K562 (cell line): ENCODE data around the gene TRIAP1. TPM values are rescaled to one million over a fixed set of nuclear protein-coding genes. Genes with fewer than 3 reads are reported as not detected.
A peak's percentile ranks its signal among the peaks of the same experiment; 100 is the strongest.

Experiments
- ATAC-seq: fragments of 200-7000 bp; cut with Tn5 transposase; 3 replicates; pipeline ENCODE4 v1.9.1; 2020; ENCODE audit warnings: moderate library complexity
- BruUV-seq: library from RNA; stranded (reverse); fragments of 400-500 nt; replicated peaks from 2 replicates; lab custom pipeline; 2021; lab: Mats Ljungman, UMichigan
- CTCF ChIA-PET: fragments of 300-600 bp; formaldehyde crosslinking; extraction: SDS; loops from one replicate; lab custom pipeline; 2021; ENCODE audit warnings: low intra/inter-chr PET ratio; lab: Yijun Ruan, JAX
- POLR2A ChIA-PET: fragments of 300-600, 350-650 bp; sonication (Branson Sonifier 250); formaldehyde crosslinking; extraction: SDS; loops from one replicate; lab custom pipeline; 2021; ENCODE audit warnings: antibody characterized with exemption, inconsistent platforms; lab: Yijun Ruan, JAX
- DNase-seq, 4 experiments: peaks; one replicate each; pipeline versions ENCODE4 v3.0.0 to v3.0.0-alpha.2; 2011 to 2018; ENCODE audit warnings: low spot score in 3 of 4, mixed read lengths in 3 of 4; ENCODE audit errors: extremely low read depth in 1 of 4
- FAIRE-seq: peaks from 2 replicates; lab custom pipeline; 2011; peaks lifted over from hg19 to GRCh38; lab: Jason Lieb, UNC
- H2AFZ ChIP-seq: 2 replicates; pipeline ENCODE4 v1.6.0; 2011; ENCODE audit warnings: low read depth, low read length, control low read depth, inconsistent platforms
- H3K27ac ChIP-seq: fragments of 200-600 bp; 3 replicates; pipeline ENCODE4 v1.8.0; 2011; ENCODE audit warnings: low read depth, mild to moderate bottlenecking, control low read depth, inconsistent platforms, low read length, moderate library complexity, mixed read lengths; ENCODE audit errors: extremely low read depth
- H3K27me3 ChIP-seq, 2 experiments: fragments of 300-600 bp in 1 of 2; 2 replicates in 1 of 2; 3 replicates in 1 of 2; pipeline versions ENCODE4 v1.6.0 to v1.8.0; 2011; ENCODE audit warnings: inconsistent platforms in 2 of 2, low read length in 2 of 2, mild to moderate bottlenecking in 1 of 2, mixed read lengths in 1 of 2, moderate library complexity in 1 of 2; ENCODE audit not compliant: control insufficient read depth in 2 of 2, insufficient read depth in 2 of 2
- H3K36me3 ChIP-seq: fragments of 300-600 bp; 3 replicates; pipeline ENCODE4 v1.8.0; 2011; ENCODE audit warnings: mild to moderate bottlenecking, low read length, inconsistent platforms; ENCODE audit not compliant: control insufficient read depth, insufficient read depth
- H3K4me1 ChIP-seq, 2 experiments: fragments of 200-600 bp in 1 of 2; replicated peaks in 1 of 2; 2 replicates in 1 of 2; 3 replicates in 1 of 2; pipeline versions ENCODE4 v1.5.1 to v1.8.0; 2011; ENCODE audit warnings: inconsistent platforms in 2 of 2, low read length in 2 of 2, mild to moderate bottlenecking in 1 of 2, mixed read lengths in 1 of 2, moderate library complexity in 1 of 2; ENCODE audit not compliant: control insufficient read depth in 2 of 2, insufficient read depth in 2 of 2
- H3K4me2 ChIP-seq: 2 replicates; pipeline ENCODE4 v1.6.1; 2011; ENCODE audit warnings: low read length, control low read depth, inconsistent platforms, mixed read lengths; ENCODE audit not compliant: insufficient read depth
- H3K4me3 ChIP-seq: fragments of 200-600 bp; sonication (generic), shearing (Covaris generic); 2 replicates; pipeline ENCODE4 v1.5.1; 2016; ENCODE audit warnings: control low read depth, inconsistent platforms
- H3K79me2 ChIP-seq: fragments of 200-600 bp; 3 replicates; pipeline ENCODE4 v1.8.0; 2011; ENCODE audit warnings: low read length, inconsistent platforms; ENCODE audit not compliant: control insufficient read depth, insufficient read depth
- H3K9ac ChIP-seq, 2 experiments: 2 replicates each; pipeline versions ENCODE4 v1.6.0 to v1.6.1; 2011; ENCODE audit warnings: low read depth in 2 of 2, low read length in 2 of 2, control low read depth in 1 of 2, inconsistent platforms in 1 of 2, mild to moderate bottlenecking in 1 of 2, mixed read lengths in 1 of 2; ENCODE audit not compliant: insufficient read depth in 1 of 2
- H3K9me1 ChIP-seq: one replicate; pipeline ENCODE4 v1.6.0; 2011; ENCODE audit warnings: inconsistent platforms, mild to moderate bottlenecking, low read length, moderate library complexity; ENCODE audit not compliant: control insufficient read depth, insufficient read depth
- H3K9me3 ChIP-seq: replicated peaks from 2 replicates; pipeline ENCODE4 v1.5.1; 2011; ENCODE audit warnings: low read depth, low read length, inconsistent platforms; ENCODE audit not compliant: control insufficient read depth, insufficient read depth
- H4K20me1 ChIP-seq: replicated peaks from 2 replicates; pipeline ENCODE4 v1.6.1; 2011; ENCODE audit warnings: low read length, inconsistent platforms, mixed read lengths; ENCODE audit not compliant: control insufficient read depth, insufficient read depth
- BCL6 ChIP-seq: fragments of 250-450 bp; sonication (Bioruptor Pico); IDR thresholded peaks from 2 replicates; pipeline ENCODE4 v1.4.0; 2020
- GATA2 ChIP-seq: sonication (generic); formaldehyde crosslinking; IDR thresholded peaks from 2 replicates; pipeline ENCODE4 v1.4.0; 2020; ENCODE audit warnings: mild to moderate bottlenecking, missing genetic modification reagents
- HDAC3 ChIP-seq: fragments of 450-650 bp; IDR thresholded peaks from 2 replicates; pipeline ENCODE4 v1.6.1; 2018; ENCODE audit warnings: borderline replicate concordance, mild to moderate bottlenecking, moderate library complexity; ENCODE audit not compliant: partially characterized antibody
- IFI16 ChIP-seq: fragments of 250-450 bp; sonication (Bioruptor Pico); IDR thresholded peaks from 2 replicates; pipeline ENCODE4 v2.1.2; 2022; ENCODE audit warnings: mild to moderate bottlenecking, inconsistent platforms
- KLF10 ChIP-seq: fragments of 250-450 bp; sonication (Bioruptor Pico); IDR thresholded peaks from 2 replicates; pipeline ENCODE4 v1.6.1; 2021; ENCODE audit warnings: matching md5 sums
- KLF6 ChIP-seq: fragments of 250-450 bp; sonication (Bioruptor Pico); IDR thresholded peaks from 2 replicates; pipeline ENCODE4 v1.4.0; 2020; ENCODE audit warnings: mild to moderate bottlenecking, moderate library complexity, borderline replicate concordance
- MGA ChIP-seq: fragments of 450-650 bp; IDR thresholded peaks from 2 replicates; pipeline ENCODE4 v1.6.1; 2016; ENCODE audit warnings: mild to moderate bottlenecking, moderate library complexity
- MXI1 ChIP-seq: IDR thresholded peaks from 2 replicates; pipeline ENCODE4 v1.6.1; 2011; ENCODE audit warnings: low read depth, mild to moderate bottlenecking, improper control_type of control experiment, low read length
- PHB ChIP-seq: fragments of 250-450 bp; sonication (Bioruptor Pico); IDR thresholded peaks from 2 replicates; pipeline ENCODE4 v1.5.0; 2021
- ZBTB17 ChIP-seq: fragments of 450-650 bp; formaldehyde crosslinking; IDR thresholded peaks from 2 replicates; pipeline ENCODE4 v1.4.0; 2020; ENCODE audit warnings: mild to moderate bottlenecking
- ZFP1 ChIP-seq: fragments of 450-650 bp; formaldehyde crosslinking; IDR thresholded peaks from 2 replicates; pipeline ENCODE4 v1.4.0; 2020; ENCODE audit warnings: mild to moderate bottlenecking, mixed read lengths
- ZFP30 ChIP-seq: fragments of 250-450 bp; sonication (Bioruptor Pico); IDR thresholded peaks from 2 replicates; pipeline ENCODE4 v1.8.0; 2022; ENCODE audit warnings: moderate library complexity, mild to moderate bottlenecking, inconsistent platforms, borderline replicate concordance
- ZNF23 ChIP-seq: fragments of 250-450 bp; sonication (Bioruptor Pico); IDR thresholded peaks from 2 replicates; pipeline ENCODE4 v1.4.0; 2020; ENCODE audit warnings: mild to moderate bottlenecking
- ZNF41 ChIP-seq: fragments of 250-450 bp; sonication (Bioruptor Pico); conservative IDR thresholded peaks from 2 replicates; pipeline ENCODE4 v1.4.0; 2020; ENCODE audit warnings: mild to moderate bottlenecking
- WGBS: fragments of 100-300 bp; shearing (Covaris generic); methylation state at CpG from one replicate; pipeline ENCODE4 v1.1.6; 2016; ENCODE audit warnings: low coverage, mixed read lengths; ENCODE audit not compliant: insufficient coverage; ENCODE audit errors: missing lambda C conversion rate; 5-methylcytosine and 5-hydroxymethylcytosine counted together
- in situ Hi-C: fragments of 300-500 bp; cut with MboI; formaldehyde crosslinking; loops from 4 replicates; pipeline ENCODE4 v1.15.0; 2018; ENCODE audit warnings: inconsistent platforms, mixed read lengths
- intact Hi-C: fragments of 100-400 bp; cut with micrococcal nuclease; formaldehyde crosslinking; loops from 2 replicates; pipeline ENCODE4 v1.14.2; 2022
- polyA plus RNA-seq, 8 experiments: library from polyadenylated mRNA; depleted of rRNA in 4 of 8; stranded (reverse) in 5 of 8; unstranded in 3 of 8; fragments of >200 nt; fragmentation: Nextera tagmentation in 2 of 8; fragmentation: Illumina TruSeq in 1 of 8; extraction: Ambion mirVana in 2 of 8; extraction: Trizol in 1 of 8; gene quantifications; 2 replicates each; pipeline versions ENCODE4 v1.2.1 to v1.2.3, GENCODE V29; 2011 to 2014; ENCODE audit warnings: inconsistent platforms in 1 of 8, missing spikeins in 1 of 8
- total RNA-seq, 7 experiments: library from RNA; depleted of rRNA in 6 of 7; stranded (reverse); fragments of >200 nt in 6 of 7; fragmentation: Illumina TruSeq in 2 of 7; extraction: Trizol in 2 of 7; gene quantifications; 2 replicates each; pipeline versions ENCODE4 v1.2.1 to v1.2.3, GENCODE V29; 2011 to 2021; ENCODE audit warnings: low replicate concordance in 1 of 7

TRIAP1 gene
- total and polyA plus RNA-seq, 9 of the 15 experiments (the other 6 are each of a cell fraction or from before 2014, with no cell fraction given): 37.3 to 354 (median 65.4) TPM

GRCh38 chr12:120467439-120467838 lies 21.3 kb upstream of the TRIAP1 start:
- H2AFZ ChIP-seq: no peak overlapping the region
- ChIA-PET POLR2A (interaction anchor here (1.0 to 3.5 kb wide), 5 partner anchors 11 to 175 kb away, joined by 3 to 16 read pairs (median 12); partner anchors contain the start of genes RNU4-1 and RNU4-2), CTCF (interaction anchor here (1.1 to 2.2 kb wide), 2 partner anchors 111 to 239 kb away, joined by 6 to 11 read pairs; no protein-coding TSS in a partner anchor)
- H3K4me3 ChIP-seq: no peak overlapping the region
- H3K9me1 ChIP-seq: no peaks in the 10 kb centered on the region
- no peak for FAIRE-seq
- no peaks in the 10 kb centered on the region for H3K9me3 ChIP-seq
- DNase-seq: no peak
- peak overlapping the region in 1 of 2 experiments; percentile 77; a peak in 2 of 4 replicates for H3K9ac ChIP-seq
- peaks cover 10 to 23% of the 10 kb centered on the region in 2 experiments for H3K4me1 ChIP-seq
- H3K27ac ChIP-seq: no peak overlapping the region
- H4K20me1 ChIP-seq: peaks cover 34% of the 10 kb centered on the region
- H3K79me2 ChIP-seq: peaks cover 86% of the 10 kb centered on the region
- 96% methylated on average over 6 of the region's 6 CpGs for WGBS
- in situ Hi-C loops (no loop called here), intact Hi-C loops (loop anchor here (5.0 kb wide), 1 partner anchor 115 kb away; the partner anchor contains the start of gene POP5)
- peaks cover 60% of the 10 kb centered on the region for H3K36me3 ChIP-seq
- no peak overlapping the region for H3K4me2 ChIP-seq
- ATAC-seq: no peak
- no TSS peak for BruUV-seq
- no peaks in the 10 kb centered on the region for H3K27me3 ChIP-seq
- TF ChIP-seq ZNF23 (CRISPR knock-in tag): no peak
- no peak for TF ChIP-seq BCL6 (CRISPR knock-in tag)
- no peak for TF ChIP-seq MXI1
- TF ChIP-seq IFI16 (CRISPR knock-in tag): no peak
- TF ChIP-seq ZFP1 (CRISPR knock-in tag): no peak
- TF ChIP-seq GATA2 (CRISPR knock-in tag): no peak
- no peak for TF ChIP-seq ZNF41 (CRISPR knock-in tag)
- TF ChIP-seq KLF6 (CRISPR knock-in tag): no peak
- no peak for TF ChIP-seq ZBTB17 (CRISPR knock-in tag)
- no peak for TF ChIP-seq PHB (CRISPR knock-in tag)
- no peak for TF ChIP-seq HDAC3
- no peak for TF ChIP-seq KLF10 (CRISPR knock-in tag)
- TF ChIP-seq ZFP30 (CRISPR knock-in tag): no peak
- no peak for TF ChIP-seq MGA
